Gastroesophageal sphincter (tissue), 3 donors: ENCODE results near the gene NUAK1.

Source experiments
- POLR2A ChIP-seq, 2 donors: fragments of 450-650 bp; IDR thresholded peaks; one replicate each; pipeline ENCODE4 v1.6.1; 2017; ENCODE audit warnings: antibody characterized with exemption in 2 of 2, mild to moderate bottlenecking in 2 of 2, moderate library complexity in 1 of 2
- TF ChIP-seq, protein P1 (sequence below), 4 experiments: fragments of 200-600 bp in 2 of 4; fragments of 450-650 bp in 2 of 4; sonication (generic) in 1 of 4; IDR thresholded peaks; one replicate each; pipeline ENCODE4 v1.5.1; 2017 to 2019; ENCODE audit warnings: antibody characterized with exemption in 4 of 4, mild to moderate bottlenecking in 2 of 4, moderate library complexity in 2 of 4

DNA sequence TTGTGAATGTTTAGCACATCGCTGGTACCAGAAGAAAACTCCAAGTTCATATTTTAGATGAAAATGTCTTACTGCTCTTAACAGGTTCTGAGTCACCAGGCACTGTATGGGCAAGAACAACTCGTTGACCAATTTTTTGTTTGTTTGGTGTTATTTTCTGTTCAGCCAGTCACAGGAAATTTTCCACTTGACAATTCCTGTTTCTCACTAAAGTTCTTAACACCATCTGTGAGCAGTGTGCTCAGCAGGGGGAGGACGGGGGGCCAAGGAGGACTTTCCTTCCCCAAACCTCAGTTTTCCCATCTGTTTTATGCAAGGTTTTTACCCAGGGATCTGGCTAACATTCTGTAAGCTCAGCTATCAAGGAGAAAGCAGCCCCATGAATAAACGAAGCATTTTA is 3.0 kb downstream of the NUAK1 start:
- TF ChIP-seq POLR2A (IDR thresholded peaks at IDR 0.05): no peak
- TF ChIP-seq, protein P1, sequence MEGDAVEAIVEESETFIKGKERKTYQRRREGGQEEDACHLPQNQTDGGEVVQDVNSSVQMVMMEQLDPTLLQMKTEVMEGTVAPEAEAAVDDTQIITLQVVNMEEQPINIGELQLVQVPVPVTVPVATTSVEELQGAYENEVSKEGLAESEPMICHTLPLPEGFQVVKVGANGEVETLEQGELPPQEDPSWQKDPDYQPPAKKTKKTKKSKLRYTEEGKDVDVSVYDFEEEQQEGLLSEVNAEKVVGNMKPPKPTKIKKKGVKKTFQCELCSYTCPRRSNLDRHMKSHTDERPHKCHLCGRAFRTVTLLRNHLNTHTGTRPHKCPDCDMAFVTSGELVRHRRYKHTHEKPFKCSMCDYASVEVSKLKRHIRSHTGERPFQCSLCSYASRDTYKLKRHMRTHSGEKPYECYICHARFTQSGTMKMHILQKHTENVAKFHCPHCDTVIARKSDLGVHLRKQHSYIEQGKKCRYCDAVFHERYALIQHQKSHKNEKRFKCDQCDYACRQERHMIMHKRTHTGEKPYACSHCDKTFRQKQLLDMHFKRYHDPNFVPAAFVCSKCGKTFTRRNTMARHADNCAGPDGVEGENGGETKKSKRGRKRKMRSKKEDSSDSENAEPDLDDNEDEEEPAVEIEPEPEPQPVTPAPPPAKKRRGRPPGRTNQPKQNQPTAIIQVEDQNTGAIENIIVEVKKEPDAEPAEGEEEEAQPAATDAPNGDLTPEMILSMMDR (IDR thresholded peaks at IDR 0.05): no peak
